GM18873 (cell line): Measurements from ENCODE around the gene H1-8.

Source experiments
- ATAC-seq: cut with Tn5 transposase; IDR thresholded peaks from one replicate; pipeline ENCODE4 v1.9.1; 2021; ENCODE audit warnings: mild to moderate bottlenecking, moderate library complexity, moderate number of reproducible peaks; ENCODE audit not compliant: unreplicated experiment, low FRiP score

H1-8 gene

DNA sequence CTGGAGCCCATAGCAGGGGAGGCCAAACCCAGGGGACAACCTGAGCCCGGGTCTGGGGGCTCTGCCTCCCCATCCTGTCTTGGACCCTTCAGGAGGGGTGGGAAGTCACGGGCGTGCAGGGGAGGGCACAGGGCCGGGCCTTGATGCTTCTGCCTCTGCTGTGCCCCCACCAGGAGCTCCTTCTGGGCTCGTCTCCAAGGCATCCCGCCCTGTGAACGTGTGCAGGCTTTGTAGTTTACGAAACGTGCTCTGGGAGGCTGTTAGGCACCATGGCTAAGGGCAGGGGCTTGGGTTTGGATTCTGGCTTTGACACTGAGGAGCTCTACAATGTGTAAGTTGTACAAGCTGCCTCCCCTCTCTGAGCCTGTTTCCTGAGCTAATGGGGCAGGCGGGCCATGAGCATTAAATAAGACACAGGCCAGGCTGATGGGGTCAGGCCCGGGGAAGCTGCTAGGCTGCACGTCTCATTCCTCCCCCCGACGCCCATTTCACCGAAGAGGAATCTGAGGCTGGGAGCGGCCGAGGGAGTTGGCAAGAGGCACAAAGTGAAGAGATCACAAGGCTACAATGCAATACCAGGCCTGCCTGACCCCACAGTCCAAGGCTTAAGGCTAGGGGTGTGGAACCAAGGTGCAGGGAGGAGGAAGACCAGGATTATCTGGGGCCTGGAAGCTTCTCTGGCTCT, 43.9 kb downstream of the H1-8 start:
- no peak for ATAC-seq

DNA sequence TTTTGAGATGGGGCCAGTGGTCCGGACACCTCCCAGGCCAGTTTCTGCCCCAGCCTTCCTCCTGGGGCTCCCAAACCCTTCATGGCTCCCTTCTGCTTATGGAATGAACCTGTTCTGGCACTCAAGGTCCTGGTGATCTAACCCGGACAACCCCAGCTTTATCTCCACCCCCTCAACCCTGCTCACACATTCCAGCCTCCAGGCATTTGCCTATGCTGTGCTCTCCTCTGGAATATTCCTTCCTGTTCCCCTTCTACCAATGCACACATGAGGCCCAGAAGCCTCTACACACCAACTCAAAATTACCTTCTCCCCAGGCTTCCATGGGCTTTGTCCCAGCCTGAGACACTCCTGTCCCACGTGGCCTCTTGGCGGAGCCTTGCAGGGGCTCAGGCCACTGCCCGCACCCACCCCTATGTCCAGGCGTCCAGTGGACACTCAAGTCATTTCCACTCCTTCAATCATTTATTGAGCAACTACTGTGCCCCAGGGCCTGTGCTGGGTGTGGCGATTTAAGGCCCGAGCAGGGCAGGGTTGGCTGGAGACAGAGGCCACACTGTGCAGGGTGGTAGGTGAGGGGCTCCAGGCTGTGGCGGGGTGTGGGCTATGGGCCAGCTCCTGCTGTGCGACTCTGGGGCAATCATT, 44.7 kb downstream of the H1-8 start:
- ATAC-seq, result no peak

DNA sequence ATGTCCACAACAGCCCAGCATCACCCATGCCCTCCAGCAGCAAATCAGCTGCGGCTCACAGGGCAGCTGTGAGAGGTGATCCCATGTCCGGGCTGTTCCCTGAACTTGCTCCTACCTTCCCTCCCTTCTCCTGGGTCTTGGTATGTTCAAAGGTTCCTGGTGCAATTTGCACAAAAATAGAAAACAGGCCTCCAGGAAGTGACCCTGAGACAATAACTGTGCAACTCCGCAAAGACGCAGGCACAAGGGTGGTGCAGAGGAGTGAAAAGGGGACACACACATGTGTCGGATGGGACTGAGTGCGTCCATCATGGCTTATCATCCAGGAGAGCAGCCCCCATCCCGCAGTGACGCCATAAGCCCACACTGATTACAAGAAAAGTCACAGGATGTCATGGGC, 47.2 kb downstream of the H1-8 start:
- no peak for ATAC-seq

DNA sequence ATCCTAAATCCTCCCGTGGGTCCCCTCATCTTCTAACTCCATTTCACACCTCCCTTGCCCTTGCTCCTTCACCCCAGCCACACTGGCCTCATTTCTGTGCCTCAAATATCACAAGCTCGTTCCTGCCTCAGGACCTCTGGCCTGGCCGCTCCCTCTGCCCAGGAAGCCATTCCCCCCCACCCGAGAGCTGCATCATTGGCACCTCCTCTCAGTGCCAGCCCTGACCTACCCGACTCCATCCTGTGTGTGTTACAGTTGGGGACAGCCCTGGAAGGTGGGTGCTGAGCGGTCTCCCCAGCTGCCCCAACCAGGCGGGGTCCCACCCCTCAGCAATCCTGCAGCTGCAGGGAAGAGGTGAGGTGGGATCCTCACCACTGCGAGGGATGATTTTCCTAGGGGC, 49.0 kb downstream of the H1-8 start:
- ATAC-seq, result no peak

DNA sequence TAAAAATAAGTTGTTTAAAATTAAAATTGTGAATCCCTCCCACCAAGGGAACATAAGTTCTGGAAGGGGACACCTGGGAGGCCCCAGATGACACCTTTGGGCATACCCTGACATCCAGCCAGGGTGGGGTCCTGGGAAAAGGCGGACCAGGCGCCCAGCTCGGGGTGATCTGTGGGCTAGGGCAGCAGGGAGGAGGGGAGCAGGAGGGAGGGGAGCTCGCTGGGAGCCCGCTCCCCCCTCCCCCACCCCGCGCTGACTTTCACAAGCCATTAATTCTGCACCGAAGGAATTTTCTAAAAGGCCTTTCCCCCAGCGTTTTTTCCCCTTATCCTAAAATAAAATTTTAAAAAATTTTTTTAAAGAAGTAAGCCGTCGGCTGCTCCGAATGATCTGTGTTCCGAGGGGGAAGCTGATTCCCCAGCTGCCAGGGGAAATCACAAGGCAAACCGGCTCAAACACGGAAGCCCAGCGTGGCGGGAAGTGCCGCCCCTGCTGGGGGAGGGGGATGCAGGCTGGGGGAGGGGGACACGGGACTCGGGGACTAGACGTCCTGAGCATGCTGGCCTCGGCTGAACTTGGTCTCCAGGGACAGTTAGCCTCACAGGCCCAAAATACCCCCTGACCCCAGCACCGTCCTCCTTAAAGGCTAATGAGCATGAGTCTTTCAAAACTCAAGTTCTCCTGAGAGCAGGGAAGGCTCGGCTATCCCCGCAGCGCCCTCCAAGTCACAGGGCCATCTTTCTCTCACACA, 49.6 kb downstream of the H1-8 start:
- no peak for ATAC-seq

DNA sequence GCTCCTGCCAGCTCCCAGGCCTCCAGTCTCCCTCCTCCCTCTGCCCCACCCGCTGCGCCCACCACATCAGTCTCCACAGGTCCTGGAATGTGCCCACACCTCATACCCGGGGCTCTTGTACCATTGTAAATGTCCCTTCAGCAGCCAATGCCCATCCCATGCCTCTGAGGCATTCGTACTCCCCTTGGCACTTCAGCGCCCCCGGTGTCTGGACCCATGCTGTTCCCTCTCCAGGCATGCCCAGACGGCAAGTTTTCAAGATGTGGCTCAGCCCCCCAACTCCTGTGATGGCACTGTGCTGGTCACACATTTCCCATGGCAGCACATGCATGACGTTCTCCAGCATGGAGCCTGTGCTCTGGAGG, 50.2 kb downstream of the H1-8 start:
- no peak for ATAC-seq

DNA sequence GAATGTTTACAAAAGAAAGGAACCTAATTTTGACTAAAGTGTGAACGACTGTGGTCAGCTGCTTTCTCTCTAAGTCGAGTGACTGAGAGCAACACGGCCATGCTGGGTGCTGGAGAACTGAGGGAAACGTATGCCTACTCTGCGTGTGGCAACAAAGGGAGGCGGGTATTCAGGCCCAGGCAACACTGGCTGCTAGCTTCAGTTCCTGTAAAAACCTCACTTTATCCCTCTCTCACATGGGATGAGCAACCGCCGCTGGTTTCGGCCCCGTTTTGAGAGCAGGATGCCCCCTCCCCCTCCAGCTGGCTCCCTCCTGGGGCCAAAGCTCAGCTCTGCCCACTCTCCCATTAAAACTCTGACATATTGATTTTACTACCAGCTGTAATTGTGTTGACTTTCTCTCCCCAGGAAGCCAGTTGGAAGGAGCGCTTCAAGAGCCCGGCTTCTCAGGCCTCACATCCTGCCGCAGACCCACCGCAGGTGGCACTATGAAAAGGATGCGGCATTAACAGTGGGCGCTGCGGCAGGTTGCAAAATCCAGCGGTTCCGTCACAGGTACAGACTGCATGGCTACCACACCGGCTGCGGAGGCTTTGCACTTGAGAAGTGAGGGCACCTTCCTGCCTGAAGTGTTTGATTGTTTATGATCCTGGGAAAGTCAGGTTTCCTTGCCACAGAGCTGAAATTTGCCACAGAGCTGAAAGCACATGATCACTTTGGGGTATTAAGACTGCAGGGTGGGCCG, 50.8 kb downstream of the H1-8 start:
- ATAC-seq, result no peak

DNA sequence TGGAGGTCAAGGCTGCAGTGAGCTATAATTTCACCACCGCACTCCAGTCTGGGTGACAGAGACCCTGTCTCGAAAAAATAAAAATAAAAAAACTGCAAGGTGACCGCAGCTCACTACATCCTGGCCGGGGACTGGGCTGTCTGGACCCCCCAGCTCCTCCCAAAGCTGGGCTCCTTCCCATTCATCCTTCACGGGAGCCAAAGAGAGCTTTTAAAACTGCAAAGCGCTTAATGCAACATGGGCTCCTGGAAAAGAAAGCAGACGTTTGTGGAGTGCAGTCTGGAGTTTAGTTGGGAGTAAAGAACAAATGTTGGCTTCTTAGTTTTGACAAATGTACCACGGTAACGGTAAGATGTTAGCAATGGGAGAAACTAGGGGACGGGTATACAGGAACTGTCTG, 51.4 kb downstream of the H1-8 start:
- no peak for ATAC-seq

DNA sequence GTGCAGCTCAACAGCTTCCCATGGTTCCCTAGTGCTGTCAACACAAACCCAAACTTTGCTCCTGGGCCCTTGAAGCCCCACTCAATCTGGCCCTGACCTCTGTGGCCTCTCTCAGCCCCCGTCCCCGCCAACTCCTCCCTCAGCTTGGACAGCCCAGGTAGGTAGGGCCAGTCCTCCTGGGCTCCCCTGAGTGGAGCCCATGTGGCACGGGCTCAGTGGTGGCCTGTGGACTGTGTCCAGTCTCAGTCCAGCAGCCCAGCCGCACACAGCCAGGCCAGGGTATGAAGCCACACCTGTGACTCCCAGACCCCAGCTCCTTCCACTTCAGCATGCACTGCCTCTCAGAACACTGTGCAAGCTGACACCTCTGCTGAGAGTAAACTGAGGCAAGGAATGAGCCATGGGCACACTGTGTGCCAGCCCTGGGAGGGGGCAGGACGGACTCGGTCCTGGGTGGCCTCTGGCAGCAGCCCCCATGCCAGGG, 52.0 kb downstream of the H1-8 start:
- no peak for ATAC-seq

DNA sequence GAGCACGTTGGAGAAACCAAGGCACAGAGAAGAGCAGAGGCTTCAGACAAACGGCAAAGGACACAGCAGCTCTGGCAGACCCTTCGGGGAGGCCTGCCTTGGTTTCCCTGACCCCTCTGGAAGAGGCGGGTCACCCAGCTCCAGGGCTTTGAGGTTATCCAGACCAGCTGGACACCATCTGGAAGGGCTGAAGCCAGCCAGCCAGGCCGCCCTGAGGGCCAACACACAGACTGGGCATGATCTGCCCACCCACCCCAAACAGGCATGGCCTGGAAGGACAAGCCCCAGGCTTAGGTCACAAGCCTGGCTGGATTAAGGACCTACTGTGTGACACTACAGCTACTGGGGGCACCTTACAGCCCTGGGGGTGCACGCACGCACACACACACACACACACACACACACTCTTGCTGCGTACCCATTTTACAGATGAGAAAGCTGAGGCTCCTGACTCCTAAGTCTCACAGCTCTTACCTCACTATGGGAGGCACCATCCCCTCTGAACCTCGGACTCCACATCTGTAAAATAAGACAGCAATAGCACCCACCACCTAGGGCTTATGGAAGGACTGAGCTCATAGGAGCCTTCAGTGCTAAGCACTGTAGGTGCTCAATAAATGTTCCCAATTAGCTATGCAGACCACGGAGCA, 52.7 kb downstream of the H1-8 start:
- ATAC-seq, result no peak

DNA sequence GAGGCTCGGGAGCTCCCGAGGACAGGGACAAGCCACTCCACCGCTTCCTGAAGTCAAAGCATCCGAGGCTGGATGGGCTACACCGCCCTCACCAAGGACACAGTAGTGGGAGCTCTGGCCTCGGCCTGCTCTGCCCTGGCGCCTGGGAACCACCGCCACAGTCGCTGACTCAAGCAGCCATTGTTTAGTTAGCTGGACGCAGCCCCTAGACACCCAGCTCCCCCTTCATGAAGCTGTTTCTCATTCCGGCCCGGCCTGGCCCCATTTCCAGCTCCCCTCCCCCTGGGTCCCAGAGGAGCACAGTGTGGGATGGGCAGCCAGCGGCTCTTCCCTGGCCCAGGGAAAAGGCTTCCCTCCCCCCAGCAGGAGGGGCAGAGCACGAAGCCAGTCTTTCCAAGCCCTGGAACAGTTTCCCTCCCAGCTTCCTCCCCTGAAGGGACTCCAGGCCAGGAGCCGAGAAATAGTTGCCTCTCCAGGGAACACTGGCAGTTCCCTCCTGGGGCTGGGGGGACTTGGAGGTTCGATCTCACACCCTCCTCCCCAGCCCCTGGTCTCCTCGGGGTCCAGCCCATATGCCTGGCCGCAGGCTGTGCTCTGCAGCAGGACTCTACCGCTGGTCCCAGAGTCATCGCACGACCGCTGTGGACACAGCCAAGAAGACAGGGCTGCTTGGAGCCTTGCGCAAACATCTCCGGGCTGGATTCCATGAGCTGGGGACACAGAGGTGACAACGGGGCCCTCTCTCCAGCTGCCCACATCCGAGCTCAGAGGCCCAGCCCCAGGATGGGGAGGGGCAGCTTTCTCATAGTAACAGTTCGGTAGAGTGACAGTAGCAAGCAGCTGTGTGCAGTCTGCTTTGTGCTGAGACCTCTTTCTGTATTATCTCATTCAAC, 53.5 kb downstream of the H1-8 start:
- no peak for ATAC-seq

DNA sequence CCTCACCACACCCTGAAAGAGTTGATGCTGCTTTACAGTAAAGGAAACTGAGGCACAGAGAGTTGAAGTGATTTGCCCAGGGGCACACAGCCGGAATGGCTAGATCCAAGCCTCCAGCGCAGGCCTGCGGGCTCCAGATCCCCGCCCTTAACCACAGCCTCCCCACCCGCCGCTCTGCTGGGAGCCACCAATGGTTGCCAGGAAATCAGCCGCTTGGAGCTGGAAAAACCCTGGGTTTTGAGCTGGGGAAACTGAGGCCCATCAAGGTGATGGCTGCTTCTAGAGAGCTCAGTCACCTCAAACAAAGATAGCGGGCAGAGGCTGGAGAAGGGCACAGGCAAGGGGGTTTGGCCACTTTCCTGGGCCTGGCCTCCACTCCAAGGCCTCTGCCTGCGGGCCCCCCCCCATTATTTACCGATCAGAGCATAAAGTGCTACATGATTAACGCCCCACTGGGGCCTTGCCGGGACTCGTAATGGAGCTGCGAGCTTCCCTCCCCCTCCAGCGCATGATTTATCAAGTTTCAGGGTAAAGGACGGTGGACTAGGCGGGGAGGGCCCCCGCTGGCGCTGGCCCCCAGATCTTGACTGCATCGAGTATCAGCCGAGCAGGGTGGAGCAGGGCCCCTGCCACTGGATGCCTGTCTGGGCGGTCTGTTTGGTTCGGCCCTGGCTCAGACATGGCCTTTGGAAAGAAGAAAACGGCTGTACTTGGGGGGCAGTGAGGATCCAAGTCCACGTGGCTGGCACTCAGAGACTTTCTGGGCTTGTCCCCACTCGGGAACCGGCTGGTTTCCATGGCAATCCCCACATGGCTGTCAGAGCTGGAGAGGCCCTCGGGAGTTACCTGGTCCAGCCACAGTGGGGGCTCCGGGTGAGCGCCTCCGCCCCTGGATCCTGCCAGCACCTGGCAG, 54.4 kb downstream of the H1-8 start:
- ATAC-seq, result no peak

DNA sequence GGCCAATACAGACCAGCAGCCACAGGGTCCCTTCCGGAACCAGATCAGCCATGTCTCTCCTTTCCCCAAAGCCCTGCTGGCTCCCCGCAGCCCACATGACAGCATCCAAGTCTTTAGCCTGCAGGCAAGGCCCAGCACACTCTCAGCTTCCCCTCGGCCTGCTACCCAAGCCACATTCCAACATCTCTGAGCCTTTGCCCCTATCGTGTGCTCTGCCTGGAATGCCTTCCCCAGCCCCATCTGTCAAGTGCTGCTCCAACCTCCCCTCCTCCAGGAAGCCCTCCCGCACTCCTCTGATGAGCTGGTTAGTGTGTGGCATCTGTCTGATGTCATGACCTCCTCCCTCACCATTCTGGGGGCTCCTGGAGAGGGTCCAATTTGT, 55.0 kb downstream of the H1-8 start:
- ATAC-seq, result no peak

DNA sequence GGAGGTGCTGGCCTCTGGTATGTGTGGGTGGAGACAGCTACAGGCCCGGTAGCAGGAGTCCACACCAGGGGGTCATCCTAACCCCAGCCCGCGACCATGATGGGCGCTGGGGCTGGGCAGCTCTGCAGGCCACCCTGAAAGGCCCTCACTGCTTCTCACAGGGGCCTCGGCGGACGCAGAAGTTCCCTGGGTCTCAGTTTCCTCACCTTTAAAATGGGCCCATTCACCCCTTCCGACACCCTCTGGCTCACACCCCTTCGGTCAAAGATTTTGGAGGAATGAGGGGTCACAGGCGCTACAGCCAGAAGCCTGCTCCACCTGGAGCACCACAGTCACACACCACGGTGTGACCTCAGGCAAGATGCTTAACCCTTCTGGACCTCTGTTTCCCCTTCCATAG, 55.5 kb downstream of the H1-8 start:
- ATAC-seq, result no peak

DNA sequence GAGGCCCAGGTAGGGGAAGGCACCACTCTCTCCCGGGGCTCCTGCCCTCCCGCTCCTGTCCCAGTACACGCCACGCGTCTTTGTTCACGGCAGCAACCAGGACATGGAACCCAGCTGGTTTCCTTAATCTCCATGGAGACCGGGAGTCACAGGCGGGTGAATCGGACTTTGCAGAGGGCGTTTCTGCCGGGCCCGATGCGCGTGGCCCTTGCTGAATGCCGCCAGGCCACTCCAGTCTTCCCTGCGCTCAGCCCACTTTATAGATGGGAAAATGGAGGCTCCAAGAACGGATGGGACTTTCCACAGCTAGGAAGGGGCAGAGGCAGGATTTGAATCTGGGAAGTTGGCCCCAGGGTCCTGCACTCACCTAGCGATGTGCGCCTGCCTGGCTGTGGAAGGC, 56.1 kb downstream of the H1-8 start:
- no peak for ATAC-seq

DNA sequence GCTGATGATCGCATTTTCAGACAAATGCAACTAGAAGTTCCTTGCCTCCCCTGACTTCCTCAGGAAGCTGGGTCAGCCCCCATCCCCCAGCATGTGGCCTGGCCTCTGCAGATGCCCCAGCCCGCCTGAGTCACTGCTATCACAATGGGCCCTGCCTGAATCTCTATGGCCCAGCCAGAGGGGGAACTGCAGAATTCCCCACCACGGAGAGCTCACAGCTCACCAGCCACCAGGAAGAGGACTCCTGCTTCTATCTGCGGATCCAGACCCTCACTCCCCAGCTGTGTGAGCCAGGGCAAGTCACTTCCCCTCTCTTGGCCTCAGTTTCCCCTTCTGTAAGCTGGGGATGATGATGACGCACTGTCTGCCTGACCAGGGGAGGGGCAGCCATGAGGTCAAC, 56.6 kb downstream of the H1-8 start:
- no peak for ATAC-seq

DNA sequence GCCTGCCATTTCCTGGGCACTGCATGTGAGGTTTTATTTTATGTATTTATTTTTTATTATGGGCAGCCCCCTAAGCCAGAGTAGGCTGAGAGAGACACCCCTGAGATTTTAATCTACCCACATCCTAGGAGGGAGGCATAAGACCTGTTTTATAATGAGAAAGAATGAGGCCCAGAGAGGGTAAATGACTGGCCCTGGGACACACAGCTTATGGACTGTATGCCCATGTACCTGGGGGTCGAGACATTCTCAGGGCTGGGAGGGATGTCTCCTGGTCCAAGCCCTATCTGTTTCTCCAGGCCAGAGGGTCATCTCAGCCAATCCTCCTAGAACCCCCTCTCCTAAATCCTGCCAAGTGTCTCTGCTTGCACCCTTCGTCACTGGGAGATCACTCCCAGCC, 57.4 kb downstream of the H1-8 start:
- no peak for ATAC-seq
